Stimulated activated CD8-positive, alpha-beta memory T cell treated with anti-CD3 and anti-CD28 coated beads, Interleukin-2, amount 100 ng/mL, for 48 hours (primary cell): Measurements from ENCODE around the gene SLC4A1AP.
"Not testable (repeated sequence)": the region's sequence is repeated elsewhere in the genome, so short reads cannot be mapped to it uniquely, and the experiment has no call there.

Experiments used
- DNase-seq, 2 donors: peaks; one replicate each; pipeline ENCODE4 v3.0.0-alpha.2; 2020; ENCODE audit warnings: low read depth in 2 of 2

Gene SLC4A1AP

GRCh38 chr2:27663285-27664153 lies at the start of gene SLC4A1AP, which contains the start of gene SUPT7L:
TSS of gene SLC4A1AP (plus strand) at chr2:27663889. CDS start at chr2:27663915, 26 bp downstream.
TSS of gene SUPT7L (minus strand) at chr2:27663614. CDS start at chr2:27662192, 1,422 bp downstream.
- DNase-seq: peak; percentile 48 to 55

GRCh38 chr2:27613985-27614384 lies 49.7 kb upstream of the SLC4A1AP start:
- no peak for DNase-seq

GRCh38 chr2:27615316-27615715 lies 48.4 kb upstream of the SLC4A1AP start:
- DNase-seq: no peak

- no peak for DNase-seq
These were observed 42.2 kb upstream of the SLC4A1AP start for GRCh38 chr2:27621524-27621923.

GRCh38 chr2:27622921-27623384 lies 40.7 kb upstream of the SLC4A1AP start:
- DNase-seq: no peak

- DNase-seq: no peak
These were observed 38.7 kb upstream of the SLC4A1AP start for GRCh38 chr2:27624943-27625342.

GRCh38 chr2:27626323-27626722 lies 37.4 kb upstream of the SLC4A1AP start:
- DNase-seq: not testable (repeated sequence)

GRCh38 chr2:27626921-27627320 lies 36.8 kb upstream of the SLC4A1AP start:
- DNase-seq: not testable (repeated sequence)

GRCh38 chr2:27627963-27628766 lies 35.5 kb upstream of the SLC4A1AP start:
- no peak for DNase-seq

GRCh38 chr2:27628767-27629709 lies 34.7 kb upstream of the SLC4A1AP start, which contains the start of the genes CCDC121 and GPN1:
TSS of gene CCDC121 (minus strand) at chr2:27629012. CDS start at chr2:27627799, 1,213 bp downstream.
TSS of gene GPN1 (plus strand) at chr2:27629050. CDS start at chr2:27629059, 9 bp downstream.
- DNase-seq: peak; percentile 90 to 96

GRCh38 chr2:27630257-27630656 lies 33.4 kb upstream of the SLC4A1AP start:
- not testable (repeated sequence) for DNase-seq

- DNase-seq: no peak
These were observed 29.4 kb upstream of the SLC4A1AP start for GRCh38 chr2:27634291-27634690.

GRCh38 chr2:27636766-27637165 lies 26.9 kb upstream of the SLC4A1AP start:
- DNase-seq: no peak

- no peak for DNase-seq
These were observed 25.6 kb upstream of the SLC4A1AP start for GRCh38 chr2:27638037-27638637.

GRCh38 chr2:27638709-27639108 lies 25.0 kb upstream of the SLC4A1AP start:
- no peak for DNase-seq

- DNase-seq: no peak
These were observed 22.9 kb upstream of the SLC4A1AP start for GRCh38 chr2:27640722-27641245.

GRCh38 chr2:27645197-27645596 lies 18.5 kb upstream of the SLC4A1AP start:
- DNase-seq: no peak

- no peak for DNase-seq
These were observed 16.4 kb upstream of the SLC4A1AP start for GRCh38 chr2:27647289-27647688.

- DNase-seq: no peak
These were observed 16.0 kb upstream of the SLC4A1AP start for GRCh38 chr2:27647737-27648136.

- no peak for DNase-seq
These were observed 12.6 kb upstream of the SLC4A1AP start for GRCh38 chr2:27651056-27651455.
